Endothelial cell (in vitro differentiated cells): ENCODE measurements around the gene DHX34. TPM values are rescaled to one million over a fixed set of nuclear protein-coding genes. Genes with fewer than 3 reads are reported as not detected.

ENCODE experiments used
- DNase-seq: peaks from one replicate; pipeline ENCODE4 v3.0.0; 2021; ENCODE audit warnings: low spot score
- H3K27ac Mint-ChIP-seq: one replicate; pipeline ENCODE4 v1.8.0; 2021; ENCODE audit warnings: mixed read lengths, inconsistent platforms; ENCODE audit not compliant: unreplicated experiment
- H3K27me3 Mint-ChIP-seq: one replicate; pipeline ENCODE4 v1.8.0; 2021; ENCODE audit warnings: mild to moderate bottlenecking, moderate library complexity, mixed read lengths, inconsistent platforms; ENCODE audit not compliant: unreplicated experiment
- H3K36me3 Mint-ChIP-seq: one replicate; pipeline ENCODE4 v1.8.0; 2021; ENCODE audit warnings: mild to moderate bottlenecking, low read depth, mixed read lengths, inconsistent platforms; ENCODE audit not compliant: unreplicated experiment
- H3K4me1 Mint-ChIP-seq: one replicate; pipeline ENCODE4 v1.8.0; 2021; ENCODE audit warnings: mild to moderate bottlenecking, mixed read lengths, inconsistent platforms; ENCODE audit not compliant: unreplicated experiment
- H3K4me3 Mint-ChIP-seq: one replicate; pipeline ENCODE4 v1.8.0; 2021; ENCODE audit warnings: mild to moderate bottlenecking, mixed read lengths, inconsistent platforms; ENCODE audit not compliant: unreplicated experiment
- H3K9me3 Mint-ChIP-seq: one replicate; pipeline ENCODE4 v1.8.0; 2021; ENCODE audit warnings: mixed read lengths, inconsistent platforms; ENCODE audit not compliant: unreplicated experiment
- total RNA-seq: library from RNA; stranded (reverse); fragmentation: NEBNext Ultra II Directional; extraction: Animal tissue kit (Norgen Biotek cat#: 25700); gene quantifications from one replicate; pipeline ENCODE4 v1.2.1, GENCODE V29; 2021; ENCODE audit not compliant: unreplicated experiment
- TF ChIP-seq, protein P1 (sequence below): fragments of 200-600 bp; sonication (generic); IDR thresholded peaks from one replicate; pipeline ENCODE4 v1.5.0; 2021; ENCODE audit warnings: antibody characterized with exemption; ENCODE audit not compliant: unreplicated experiment

Gene DHX34
- total RNA-seq, 1 donor from 2014 or later = 19.4 TPM

DNA sequence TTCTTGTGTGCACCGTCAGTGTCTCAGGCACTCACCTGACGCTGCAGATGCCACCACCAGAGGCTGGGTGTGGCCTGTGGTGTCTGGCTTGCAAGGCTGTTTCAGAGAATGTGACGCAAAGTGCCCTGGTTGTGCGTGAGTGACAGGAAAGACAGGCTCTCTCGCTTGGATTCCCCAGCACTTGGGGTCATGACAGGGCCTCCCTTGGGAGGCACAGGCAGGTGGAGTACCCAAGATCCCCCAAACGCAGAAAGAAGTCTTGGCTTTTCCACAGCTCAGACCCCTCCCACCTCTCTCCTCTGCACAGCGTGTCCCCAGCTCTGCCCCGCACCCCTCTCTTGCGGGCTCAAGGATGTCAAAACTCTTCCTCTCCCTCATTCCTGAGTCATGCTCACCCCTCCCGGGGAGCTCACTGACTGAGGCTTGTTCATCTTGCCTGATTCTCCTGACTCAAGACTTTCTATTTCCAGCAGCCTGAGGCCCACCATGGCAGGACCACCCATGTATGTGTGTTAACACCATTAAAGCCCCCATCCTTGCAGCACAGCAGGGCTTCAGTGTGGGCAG lies 21.0 kb downstream of the DHX34 start:
- no peaks in the 10 kb centered on the region for H3K9me3 Mint-ChIP-seq
- peaks cover 28% of the 10 kb centered on the region for H3K36me3 Mint-ChIP-seq
- TF ChIP-seq, protein P1, sequence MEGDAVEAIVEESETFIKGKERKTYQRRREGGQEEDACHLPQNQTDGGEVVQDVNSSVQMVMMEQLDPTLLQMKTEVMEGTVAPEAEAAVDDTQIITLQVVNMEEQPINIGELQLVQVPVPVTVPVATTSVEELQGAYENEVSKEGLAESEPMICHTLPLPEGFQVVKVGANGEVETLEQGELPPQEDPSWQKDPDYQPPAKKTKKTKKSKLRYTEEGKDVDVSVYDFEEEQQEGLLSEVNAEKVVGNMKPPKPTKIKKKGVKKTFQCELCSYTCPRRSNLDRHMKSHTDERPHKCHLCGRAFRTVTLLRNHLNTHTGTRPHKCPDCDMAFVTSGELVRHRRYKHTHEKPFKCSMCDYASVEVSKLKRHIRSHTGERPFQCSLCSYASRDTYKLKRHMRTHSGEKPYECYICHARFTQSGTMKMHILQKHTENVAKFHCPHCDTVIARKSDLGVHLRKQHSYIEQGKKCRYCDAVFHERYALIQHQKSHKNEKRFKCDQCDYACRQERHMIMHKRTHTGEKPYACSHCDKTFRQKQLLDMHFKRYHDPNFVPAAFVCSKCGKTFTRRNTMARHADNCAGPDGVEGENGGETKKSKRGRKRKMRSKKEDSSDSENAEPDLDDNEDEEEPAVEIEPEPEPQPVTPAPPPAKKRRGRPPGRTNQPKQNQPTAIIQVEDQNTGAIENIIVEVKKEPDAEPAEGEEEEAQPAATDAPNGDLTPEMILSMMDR = no peak
- no peak overlapping the region for H3K27ac Mint-ChIP-seq
- peaks cover 5% of the 10 kb centered on the region for H3K27me3 Mint-ChIP-seq
- H3K4me3 Mint-ChIP-seq = no peak overlapping the region
- peaks cover 2% of the 10 kb centered on the region for H3K4me1 Mint-ChIP-seq
- no peak for DNase-seq

DNA sequence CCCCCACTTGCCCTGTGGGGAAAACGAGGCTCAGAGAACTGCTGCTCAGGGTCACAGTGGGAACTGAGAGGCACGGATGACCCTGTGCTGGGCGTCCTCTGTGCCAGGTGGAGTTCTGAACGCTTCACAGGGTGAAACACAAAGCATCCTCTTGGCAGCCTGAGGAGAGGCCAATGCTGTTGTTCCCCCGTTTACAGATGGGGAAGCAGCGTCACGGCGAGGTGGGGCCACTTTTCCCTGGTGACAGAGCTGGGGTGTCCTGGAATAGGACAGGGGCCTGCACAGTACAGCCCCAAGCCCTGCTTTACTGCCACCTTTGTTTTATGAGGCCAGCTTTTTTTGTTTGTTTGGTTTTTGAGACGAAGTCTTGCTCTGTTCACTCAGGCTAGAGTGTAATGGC lies 22.1 kb downstream of the DHX34 start:
- Mint-ChIP-seq H3K4me3 (no peak overlapping the region), H3K36me3 (peaks cover 27% of the 10 kb centered on the region), H3K27me3 (peaks cover 5% of the 10 kb centered on the region), H3K4me1 (peaks cover 2% of the 10 kb centered on the region), H3K9me3 (no peaks in the 10 kb centered on the region), H3K27ac (no peak overlapping the region)
- no peak for DNase-seq
- TF ChIP-seq, protein P1 = no peak

DNA sequence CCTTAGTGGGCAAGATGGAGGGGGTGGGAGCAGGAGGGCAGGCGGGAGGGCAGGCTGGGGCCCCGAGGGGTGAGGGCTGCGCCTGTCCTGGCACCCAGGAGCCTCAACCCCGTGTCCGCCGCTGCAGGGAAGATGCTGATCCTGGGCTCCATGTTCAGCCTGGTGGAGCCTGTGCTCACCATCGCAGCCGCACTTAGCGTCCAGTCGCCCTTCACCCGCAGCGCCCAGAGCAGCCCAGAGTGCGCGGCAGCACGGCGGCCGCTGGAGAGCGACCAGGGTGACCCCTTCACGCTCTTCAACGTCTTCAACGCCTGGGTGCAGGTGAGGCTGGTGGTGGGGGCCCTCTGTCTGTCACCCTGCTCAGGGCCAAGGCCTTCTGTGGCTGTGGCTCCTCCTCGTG lies 23.5 kb downstream of the DHX34 start:
- H3K36me3 Mint-ChIP-seq = peaks cover 27% of the 10 kb centered on the region

DNA sequence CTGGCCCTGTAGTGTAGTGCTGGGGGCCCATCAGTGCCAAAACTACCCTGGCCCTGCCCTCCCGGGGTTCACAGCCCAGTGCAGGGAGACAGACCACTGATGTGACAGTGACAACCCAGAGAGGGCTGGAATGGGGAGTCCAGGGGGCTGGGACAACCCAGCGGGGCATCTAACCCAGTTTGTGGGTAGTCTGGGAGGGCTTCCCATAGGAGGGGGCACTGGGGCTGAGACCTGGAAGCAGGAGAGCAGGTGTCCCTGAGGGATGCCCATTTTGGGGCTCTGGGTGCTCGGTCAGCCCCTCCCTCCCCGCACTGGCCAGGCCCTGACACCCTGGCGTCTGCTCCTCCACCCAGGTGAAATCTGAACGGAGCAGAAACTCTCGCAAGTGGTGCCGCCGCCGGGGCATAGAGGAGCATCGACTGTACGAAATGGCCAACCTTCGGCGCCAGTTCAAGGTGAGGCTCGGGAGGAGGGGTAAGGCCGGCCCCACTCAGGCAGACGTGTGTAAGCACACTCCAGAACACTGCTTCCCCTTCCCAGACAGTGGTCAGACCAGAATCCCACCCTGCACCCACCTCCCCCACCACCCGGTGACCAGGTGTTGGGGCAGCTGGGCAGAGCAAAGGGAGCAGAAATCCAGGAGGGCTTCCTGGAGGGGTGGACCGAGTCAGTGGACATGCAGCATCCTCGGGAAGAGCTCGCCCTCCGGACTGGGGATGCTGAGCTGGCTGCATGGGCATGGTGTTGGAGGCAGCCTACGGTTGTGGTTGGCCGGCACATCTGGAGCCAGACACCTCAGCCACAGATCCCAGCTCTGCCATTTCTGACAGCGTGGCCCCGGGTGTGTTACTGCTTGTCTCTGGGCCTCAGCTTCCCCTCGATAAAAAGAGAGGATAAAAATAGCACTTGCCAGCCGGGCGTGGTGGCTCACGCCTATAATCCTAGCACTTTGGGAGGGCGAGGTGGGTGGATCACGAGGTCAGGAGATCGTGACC lies 24.4 kb downstream of the DHX34 start:
- H3K9me3 Mint-ChIP-seq = no peaks in the 10 kb centered on the region
- no peak overlapping the region for H3K4me3 Mint-ChIP-seq
- no peak for DNase-seq
- H3K4me1 Mint-ChIP-seq = peaks cover 2% of the 10 kb centered on the region
- H3K27me3 Mint-ChIP-seq = peaks cover 5% of the 10 kb centered on the region
- H3K27ac Mint-ChIP-seq = no peak overlapping the region
- peaks cover 31% of the 10 kb centered on the region for H3K36me3 Mint-ChIP-seq
- TF ChIP-seq, protein P1 = no peak

More for the DNA sequence above, 23.5 kb downstream of the DHX34 start:
- peaks cover 5% of the 10 kb centered on the region for H3K27me3 Mint-ChIP-seq
- no peak overlapping the region for H3K27ac Mint-ChIP-seq
- no peak for DNase-seq
- H3K4me1 Mint-ChIP-seq = peaks cover 2% of the 10 kb centered on the region
- TF ChIP-seq, protein P1 = no peak
- H3K9me3 Mint-ChIP-seq = no peaks in the 10 kb centered on the region
- H3K4me3 Mint-ChIP-seq = no peak overlapping the region
